Anterior cingulate cortex (tissue), 58 donors: ENCODE results near the gene MAP3K13.
"Not testable (repeated sequence)": the region's sequence is repeated elsewhere in the genome, so short reads cannot be mapped to it uniquely, and the experiment has no call there.

Experiments
- DNase-seq, 58 donors: peaks; one replicate each; lab custom pipeline; 2025; lab: John Stamatoyannopoulos, UW

Gene MAP3K13

DNA sequence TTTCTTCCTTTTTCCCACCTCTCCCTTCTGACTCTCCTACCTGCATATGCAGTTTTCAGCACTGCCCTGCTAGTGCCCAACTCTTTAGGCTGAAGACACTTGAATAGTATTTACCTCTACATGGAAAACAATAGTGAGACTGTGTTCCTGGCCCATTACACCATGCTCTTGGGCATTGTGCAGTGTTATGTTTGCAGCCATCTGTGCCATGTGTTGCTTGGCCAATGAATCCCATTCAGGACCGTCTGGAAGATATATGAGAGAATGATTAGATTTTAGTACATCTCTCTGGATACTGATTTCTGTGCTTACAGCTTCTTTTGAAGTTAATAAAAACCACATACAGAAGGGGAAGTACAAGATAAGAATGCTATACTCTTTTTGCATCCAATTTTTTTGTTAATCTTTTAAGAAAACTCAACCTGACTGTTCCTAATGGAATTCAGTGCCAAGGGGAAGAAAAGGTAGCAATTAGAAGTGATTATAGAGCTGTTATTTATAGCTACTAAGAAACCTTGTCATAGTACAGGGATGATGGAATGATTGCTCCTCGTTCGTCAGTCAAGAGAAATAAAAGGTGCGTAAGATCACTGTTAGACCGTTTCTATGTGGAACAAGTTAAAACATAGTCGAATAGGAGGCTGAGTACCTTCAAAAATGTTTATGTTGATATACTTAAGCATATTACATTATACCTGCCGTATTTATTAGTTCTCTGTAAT lies 77.0 kb downstream of the MAP3K13 start:
- DNase-seq, result peak in 13 of 58 donors; percentile 4 to 30 (median 11)

DNA sequence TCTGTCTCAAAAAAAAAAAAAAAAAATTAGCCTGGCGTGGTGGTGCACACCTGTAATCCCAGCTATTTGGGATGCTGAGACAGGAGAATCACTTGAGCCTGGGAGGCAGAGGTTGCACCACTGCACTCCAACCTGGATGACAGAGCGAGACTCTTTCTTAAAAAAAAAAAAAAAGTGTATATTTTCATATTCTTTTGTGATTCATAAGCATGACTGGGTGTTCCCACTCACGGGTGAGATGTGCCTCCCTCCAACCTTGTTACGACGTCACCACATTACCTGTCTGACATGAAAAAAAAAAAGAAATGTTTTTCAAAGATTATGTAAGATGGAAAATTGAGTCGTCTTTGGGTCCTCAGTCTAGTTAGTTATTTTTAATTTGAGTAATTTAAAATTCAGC lies 79.1 kb downstream of the MAP3K13 start:
- no peak for DNase-seq

DNA sequence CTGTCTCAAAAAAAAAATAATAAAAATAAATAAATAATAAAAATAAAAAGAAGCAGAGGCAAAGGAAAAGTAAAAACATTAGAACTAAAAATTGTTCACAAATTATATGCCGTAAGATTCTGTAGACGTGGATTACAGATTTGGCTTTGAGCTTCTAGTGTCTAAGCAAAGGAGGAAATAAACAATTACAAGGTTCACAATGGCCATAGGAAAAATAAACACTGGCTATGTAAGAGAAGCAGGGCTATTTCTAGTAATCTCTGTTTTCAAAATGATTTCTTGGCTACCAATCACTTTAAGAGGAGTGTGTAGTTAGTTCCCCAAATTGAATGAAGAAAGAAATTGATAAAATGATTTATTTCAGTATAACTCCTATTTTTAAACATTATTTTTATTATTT lies 81.4 kb downstream of the MAP3K13 start:
- DNase-seq, result no peak

DNA sequence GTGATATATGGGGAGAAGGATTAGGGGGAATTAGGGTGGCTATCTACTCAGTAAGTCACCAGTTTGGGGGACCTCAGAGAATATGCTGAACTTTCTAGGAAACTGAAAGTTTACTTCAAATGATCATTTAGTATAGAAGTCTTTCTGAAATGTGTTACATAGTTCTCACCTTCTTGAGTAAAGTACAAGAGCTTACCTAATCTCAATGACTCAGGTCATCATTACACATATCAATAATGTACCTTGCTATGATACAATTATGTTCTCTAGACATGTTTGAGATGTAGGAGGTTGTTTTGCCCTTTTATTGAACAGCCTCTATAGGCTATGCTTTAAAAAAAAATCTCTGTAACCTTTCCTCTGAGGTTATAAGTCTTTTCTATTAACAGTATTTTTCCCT lies 85.2 kb downstream of the MAP3K13 start:
- DNase-seq, result no peak

DNA sequence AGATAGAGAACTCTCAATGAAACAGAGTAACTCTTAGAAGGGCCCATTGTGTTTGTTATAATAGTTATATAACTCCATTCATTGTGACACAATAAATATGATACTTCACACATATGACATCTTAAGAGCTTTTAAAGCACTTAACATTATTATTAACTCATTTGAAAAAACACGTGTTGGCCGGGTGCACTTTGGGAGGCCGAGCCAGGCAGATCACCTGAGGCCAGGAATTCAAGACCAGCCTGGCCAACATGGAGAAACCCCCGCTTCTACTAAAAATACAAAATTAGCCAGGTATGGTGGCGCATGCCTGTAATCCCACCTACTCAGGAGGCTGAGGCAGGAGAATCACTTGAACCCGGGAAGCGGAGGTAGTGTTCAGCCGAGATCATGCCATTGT lies 88.5 kb downstream of the MAP3K13 start:
- not testable (repeated sequence) for DNase-seq

DNA sequence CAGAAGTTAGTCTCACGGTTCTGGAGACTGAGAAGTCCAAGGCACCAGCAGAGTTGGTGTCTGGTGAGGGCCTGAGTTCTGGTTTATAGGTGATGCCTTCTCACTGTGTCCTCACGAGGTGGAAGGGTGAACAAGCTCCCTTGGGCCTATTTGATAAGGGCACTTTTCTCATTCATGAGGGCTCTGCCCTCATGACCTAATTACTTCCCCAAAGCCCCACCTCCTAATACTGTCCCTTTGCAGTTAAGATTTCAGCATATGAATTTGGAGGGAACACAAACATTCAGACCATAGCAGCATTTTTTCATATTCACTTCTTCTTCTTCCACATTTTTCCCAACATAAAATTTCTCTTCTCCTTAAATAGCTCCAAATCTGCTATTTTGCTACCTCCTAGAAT lies 94.4 kb downstream of the MAP3K13 start:
- DNase-seq, result no peak

DNA sequence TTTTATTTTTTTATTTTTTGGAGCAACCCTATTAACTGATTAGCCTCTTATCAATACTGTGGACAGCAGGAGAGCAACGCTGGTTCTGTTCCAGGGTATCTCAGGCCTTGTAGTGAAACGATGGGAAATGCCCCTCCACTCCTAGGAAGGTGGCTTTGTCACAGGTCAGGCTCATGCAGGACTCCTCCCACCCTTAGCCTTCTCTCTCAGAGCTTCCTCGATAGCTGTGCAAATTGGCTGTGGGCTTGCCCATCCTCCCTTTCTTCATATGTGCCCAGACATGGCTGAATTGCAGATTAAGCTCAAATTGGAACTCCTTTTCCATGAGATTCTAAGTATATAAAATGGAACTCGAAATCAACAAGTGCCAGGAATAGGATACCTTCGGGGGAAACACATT lies 97.4 kb downstream of the MAP3K13 start:
- no peak for DNase-seq

DNA sequence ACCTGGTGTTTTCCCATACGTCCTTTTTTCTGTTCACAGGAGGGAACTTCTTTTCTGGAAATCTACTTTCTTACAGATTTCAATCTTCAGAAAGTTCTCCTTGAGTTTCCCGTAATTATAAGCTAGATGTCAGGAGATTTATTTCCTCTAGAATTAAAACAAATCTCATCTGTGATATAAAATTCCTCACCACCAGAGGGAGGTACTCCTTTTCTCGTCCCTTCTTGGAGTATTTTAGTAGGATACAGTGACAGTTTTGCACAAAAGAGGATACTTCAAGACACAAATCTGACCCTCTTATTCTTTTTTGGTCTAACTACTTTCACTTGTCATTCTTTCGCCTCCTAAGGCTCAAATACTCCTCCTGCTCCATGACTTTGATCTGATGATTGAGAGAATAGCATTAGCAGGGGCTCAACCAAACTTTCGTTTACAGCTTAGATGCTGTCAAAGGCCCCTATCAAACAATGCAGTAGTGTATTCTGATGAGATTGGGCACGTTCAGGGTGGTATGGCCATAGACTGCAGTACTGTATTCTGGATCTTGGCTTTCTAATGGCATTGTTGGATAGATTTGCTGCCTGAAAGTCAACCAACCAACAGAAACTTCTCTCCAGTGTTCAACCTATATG lies 97.9 kb downstream of the MAP3K13 start:
- no peak for DNase-seq

DNA sequence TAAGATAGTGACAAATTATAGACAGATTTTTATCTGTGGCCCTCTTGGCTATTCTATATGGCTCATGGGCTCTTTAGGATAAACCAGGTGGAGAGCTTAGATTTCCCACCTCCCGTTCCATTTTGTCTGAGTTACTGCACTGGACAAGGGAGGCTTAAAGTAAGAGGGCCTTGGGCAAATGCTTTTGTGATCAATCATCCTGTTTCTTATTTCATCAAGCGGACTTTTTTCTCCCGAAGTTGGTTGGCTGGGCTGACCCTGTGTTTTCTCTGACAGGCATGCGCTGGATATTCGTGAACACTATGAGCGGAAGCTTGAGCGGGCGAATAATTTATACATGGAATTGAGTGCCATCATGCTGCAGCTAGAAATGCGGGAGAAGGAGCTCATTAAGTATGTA lies 102.5 kb downstream of the MAP3K13 start:
- DNase-seq, result no peak

DNA sequence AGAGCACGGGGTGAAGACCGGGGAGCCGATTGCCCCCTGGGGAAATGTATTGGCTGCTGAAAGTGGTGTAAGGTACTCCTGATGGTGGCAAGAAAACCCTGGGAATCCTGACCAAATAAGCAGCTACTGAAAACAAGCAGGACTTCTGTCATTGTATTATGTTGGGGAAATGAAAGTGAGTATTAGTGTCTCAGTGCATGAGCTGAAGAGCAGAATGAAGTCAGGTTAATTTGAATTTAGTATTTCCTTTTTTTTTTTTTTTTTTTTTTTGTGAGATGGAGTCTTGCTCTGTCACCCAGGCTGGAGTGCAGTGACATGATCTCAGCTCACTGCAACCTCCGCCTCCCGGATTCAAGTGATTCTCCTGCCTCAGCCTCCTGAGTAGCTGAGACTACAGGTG lies 103.2 kb downstream of the MAP3K13 start:
- DNase-seq, result not testable (repeated sequence)

DNA sequence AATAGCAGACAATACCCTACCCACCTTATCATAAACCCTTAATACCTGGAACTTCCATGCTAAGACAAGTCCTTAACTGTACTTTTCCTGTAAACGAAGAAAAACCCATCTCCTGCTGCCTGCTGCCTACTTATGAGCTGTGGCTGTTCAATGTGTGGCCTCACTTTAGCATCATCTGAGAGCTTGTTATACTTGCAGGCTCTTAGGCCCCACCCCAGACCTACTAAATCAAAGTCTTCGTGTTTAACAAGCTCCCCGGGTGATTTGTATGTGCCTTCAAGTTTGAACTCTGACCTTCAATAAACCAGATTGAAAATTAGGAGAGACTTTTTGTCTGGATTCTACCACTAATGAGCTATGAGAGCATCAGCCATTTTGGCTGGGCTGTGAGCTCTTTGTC lies 106.6 kb downstream of the MAP3K13 start:
- DNase-seq, result no peak

DNA sequence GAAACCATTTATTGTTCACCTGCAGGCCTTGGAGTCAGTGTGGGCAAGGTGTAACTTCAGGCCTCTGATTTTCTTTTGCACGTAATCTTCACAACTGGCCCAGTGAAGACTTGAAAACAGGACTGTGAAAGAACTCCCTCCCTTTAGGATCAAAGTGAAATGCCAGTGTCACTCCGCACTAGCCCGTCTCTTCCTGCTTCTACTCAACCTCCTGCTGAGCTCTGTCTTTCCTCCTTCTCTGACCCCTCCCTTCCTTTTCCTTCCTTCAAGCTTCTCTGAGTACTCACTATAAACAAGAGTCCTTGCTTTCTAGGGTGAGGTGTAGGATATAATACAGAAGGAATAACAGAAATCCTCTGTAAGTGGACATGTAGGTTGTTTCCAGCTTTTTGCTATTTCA lies 107.4 kb downstream of the MAP3K13 start:
- DNase-seq, result no peak

DNA sequence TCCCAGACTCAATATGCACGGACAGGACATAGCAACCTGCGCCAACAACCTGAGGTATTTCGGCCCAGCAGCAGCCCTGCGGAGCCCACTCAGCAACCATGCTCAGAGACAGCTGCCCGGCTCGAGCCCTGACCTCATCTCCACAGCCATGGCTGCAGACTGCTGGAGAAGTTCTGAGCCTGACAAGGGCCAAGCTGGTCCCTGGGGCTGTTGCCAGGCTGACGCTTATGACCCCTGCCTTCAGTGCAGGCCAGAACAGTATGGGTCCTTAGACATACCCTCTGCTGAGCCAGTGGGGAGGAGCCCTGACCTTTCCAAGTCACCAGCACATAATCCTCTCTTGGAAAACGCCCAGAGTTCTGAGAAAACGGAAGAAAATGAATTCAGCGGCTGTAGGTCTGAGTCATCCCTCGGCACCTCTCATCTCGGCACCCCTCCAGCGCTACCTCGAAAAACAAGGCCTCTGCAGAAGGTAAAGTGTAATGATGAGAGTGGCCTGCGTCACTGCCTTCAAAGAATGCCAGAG lies 110.4 kb downstream of the MAP3K13 start:
- DNase-seq, result peak in 22 of 58 donors; percentile 1 to 38 (median 7)

DNA sequence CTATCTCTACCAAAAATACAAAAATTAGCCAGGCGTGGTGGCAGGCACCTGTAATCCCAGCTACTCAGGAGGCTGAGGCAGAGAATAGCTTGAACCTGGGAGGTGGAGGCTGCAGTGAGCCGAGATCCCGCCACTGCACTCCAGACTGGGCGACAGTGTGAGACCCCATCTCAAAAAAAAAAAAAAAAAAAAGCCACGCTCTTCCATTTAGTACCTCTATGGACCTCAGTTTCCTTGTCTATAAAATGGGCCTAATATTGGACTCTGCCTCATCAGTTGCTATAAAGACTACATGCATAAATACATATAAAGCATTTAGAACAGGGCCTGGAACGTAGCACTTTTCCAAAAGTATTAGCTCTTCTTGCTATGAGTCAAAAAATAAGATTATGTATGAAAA lies 112.0 kb downstream of the MAP3K13 start:
- DNase-seq, result not testable (repeated sequence)

DNA sequence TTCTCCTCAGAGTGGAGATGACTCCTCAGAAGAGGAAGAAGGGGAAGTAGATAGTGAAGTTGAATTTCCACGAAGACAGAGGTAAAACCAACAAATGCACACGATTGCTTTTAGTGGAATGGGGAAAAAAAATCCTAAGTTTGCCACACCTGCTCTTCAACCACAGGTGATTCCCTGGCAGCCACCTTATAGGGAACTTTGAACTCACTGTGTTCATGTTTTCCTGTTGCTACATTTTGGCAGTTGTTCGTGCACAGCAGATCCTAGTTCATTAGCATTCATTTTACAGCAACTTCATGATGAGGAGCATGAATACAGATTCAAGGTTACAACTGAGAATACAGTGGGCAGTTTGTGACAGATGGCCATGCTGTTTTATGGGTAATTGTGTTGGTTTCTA lies 114.4 kb downstream of the MAP3K13 start:
- no peak for DNase-seq

DNA sequence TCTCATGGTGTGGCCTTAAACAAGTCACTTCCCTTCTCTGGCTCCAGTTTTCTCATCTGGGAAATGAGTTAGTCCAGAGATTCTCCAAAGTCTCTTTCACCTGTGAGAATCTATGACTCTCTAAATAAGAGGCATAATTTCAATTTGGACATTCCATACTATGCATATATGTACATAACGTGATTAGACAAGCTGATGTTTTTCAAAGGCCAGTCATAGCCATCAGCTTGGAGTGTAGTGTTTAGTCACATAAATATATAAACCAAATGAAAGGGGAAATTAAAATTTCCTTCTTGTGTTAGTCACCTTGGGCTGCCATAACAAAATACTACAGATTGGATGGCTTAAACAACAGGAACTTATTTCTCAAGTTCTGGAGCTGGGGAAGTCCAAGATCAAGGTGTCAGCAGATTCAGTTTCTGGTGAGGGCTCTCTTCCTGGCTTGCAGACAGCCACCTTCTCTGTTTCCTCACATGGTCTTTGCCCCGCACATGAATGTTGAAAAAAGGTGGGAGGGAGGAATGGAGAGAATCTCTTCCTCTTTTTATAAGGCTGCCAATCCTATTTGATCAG lies 116.5 kb downstream of the MAP3K13 start:
- no peak for DNase-seq

DNA sequence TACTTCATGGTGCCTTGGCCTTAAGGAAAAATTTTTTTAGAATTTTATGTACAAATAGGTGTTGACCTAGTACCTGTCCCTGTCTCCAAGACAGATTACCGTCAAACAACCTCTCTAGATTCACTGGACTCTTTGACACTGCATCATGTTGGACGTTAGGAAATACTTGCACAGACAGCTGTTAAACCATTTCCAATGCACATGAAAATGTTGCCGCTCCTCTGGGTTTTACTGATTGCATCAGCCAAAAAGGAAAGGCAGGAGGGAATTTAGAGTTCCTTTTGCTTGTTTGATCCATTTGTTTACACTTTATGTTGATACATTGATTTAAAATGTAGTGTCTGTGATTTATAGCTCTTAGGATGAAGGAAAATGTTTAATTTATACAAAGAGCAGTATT lies 121.4 kb downstream of the MAP3K13 start:
- no peak for DNase-seq

DNA sequence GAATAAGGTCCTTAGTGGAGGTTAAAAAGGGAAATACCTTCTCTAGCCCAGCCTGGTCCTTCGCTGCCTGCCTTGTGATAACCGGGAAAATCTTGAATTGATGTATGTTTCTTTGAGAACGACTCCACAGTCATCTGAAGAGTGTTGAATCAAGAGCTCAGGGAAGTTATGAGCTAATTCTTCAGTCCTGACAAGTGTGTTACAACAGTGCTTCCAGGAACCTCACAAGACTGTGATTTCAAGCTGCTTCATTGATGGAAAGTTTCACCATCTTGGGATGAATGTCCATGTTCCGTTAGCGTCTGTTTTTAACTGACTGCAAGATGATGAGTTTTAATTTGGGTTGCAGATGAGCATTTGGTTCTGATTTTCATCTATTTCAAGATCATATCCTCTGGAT lies 123.5 kb downstream of the MAP3K13 start:
- no peak for DNase-seq

DNA sequence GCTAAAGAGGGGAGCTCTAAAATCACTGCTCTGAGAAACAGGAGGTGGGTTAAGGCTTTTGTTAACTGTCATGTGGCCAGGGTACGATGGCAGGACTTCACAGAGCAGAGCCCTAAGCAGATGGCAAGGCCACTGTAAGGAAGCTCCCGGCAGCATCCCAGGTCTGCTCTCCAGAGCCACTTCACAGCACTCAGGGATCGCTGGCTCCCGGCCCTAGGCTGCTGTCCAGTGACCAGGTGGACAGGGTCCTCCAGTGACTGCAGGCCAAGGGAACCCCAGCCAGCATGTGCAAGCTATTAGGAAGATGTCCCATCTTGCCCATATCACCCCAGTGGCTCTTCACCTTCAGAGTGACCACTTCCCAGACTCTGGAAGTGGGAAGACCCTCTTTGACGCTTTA lies 125.5 kb downstream of the MAP3K13 start:
- DNase-seq, result no peak

DNA sequence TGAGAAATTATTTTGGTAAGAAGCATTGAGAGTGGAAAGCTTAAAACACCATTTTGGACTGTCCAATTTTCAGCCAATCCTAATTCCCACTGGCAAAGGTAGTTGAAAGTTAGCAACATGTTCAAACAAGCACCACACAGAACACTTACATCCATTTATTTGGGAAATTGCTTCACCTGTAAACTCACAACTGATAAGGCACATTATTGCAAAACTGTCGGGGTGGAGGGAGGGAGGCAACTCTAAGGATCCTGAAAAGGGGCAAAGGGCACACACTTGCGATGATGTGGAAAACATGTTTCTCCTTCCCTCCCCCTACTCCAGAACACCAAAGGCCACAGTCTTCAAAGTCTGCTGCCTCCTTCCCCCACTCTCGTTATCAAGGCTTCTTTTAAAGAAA lies 126.5 kb downstream of the MAP3K13 start:
- DNase-seq, result no peak

DNA sequence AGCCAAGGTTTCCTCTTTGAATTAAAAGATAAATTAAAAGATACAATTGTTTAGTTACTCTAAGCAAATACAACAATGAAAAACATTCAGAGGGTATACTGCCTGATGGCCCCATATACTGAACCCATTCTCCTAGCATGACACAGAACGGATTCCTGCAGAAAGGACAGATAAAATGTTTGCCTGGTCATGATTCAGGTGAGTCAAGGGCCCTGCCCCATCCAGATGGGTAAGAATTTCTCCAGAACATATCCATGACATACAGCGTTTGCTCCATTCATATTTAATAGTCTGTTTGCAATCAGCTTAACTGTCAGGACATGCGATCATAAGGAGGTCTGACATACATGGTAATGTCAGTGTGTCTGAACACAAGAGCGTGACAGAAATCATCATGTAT lies 127.3 kb downstream of the MAP3K13 start:
- DNase-seq, result no peak
